Measurements from ENCODE around the gene CCNG2. TPM values are rescaled to one million over a fixed set of nuclear protein-coding genes. Genes with fewer than 3 reads are reported as not detected.

Gene CCNG2
- total RNA-seq, 1 experiment from 2014 or later = 34.1 TPM

DNA sequence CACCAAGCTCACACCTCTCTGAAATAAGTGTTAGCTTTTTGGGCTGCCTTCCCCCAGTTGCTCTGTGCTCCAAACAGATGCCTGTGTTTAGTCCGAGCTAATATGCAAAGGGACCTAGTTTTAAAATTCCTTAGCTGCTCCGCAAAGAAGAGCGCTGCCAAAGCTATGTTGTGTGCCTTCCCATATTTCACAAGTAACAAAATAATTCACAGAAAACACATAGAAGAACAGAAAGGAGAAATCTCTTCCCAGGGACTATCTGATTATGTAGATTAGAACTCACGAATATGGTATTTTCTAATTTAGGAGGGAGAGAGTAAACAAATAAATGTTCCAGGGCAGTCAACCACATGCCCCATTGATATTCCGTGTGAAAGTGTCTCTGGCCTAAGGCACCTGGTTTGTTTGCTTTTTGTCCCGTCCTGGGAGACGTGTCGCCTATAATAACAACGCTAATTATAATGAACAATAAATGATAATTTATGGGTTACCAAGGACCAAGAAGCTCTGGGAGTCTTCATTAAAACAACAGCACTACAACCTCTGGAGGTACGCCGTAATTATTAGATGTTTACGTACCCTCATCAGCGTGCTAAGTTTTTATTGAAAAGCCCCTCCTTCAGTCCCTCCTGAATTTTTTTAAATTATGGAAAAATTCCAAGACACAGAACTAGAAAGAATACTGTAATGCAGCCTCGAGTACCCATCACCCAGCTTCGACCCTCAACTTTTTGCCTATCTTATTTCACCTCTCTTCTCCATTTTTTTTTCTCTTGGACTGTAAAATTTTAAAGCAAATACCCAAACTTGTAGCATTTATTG lies 1.2 kb upstream of the CCNG2 start:
- TSS peak; percentile 92 for BruUV-seq (replicated peaks)
- TF ChIP-seq ZFX (IDR thresholded peaks at IDR 0.05) = no peak
- TF ChIP-seq POLR2AphosphoS5 (IDR thresholded peaks at IDR 0.05; ENCODE audit: low read depth, low read length) = no peak
- TF ChIP-seq, protein P1, sequence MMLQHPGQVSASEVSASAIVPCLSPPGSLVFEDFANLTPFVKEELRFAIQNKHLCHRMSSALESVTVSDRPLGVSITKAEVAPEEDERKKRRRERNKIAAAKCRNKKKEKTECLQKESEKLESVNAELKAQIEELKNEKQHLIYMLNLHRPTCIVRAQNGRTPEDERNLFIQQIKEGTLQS (IDR thresholded peaks at IDR 0.05) = no peak
- no peak for TF ChIP-seq EZH2 (IDR thresholded peaks at IDR 0.05)
- TF ChIP-seq POLR2A (IDR thresholded peaks at IDR 0.05; ENCODE audit: borderline replicate concordance, extremely low read depth, insufficient read depth, insufficient read length) = no peak
- TF ChIP-seq CBX3 (IDR thresholded peaks at IDR 0.05; ENCODE audit: low read depth) = no peak
- TF ChIP-seq SP1 (IDR thresholded peaks at IDR 0.05; ENCODE audit: low read depth) = no peak
- no peak for TF ChIP-seq ELF1 (IDR thresholded peaks at IDR 0.05; ENCODE audit: borderline replicate concordance, low read depth)
- TF ChIP-seq SIN3A (IDR thresholded peaks at IDR 0.05; ENCODE audit: low read depth) = no peak
- TF ChIP-seq CTCF (IDR thresholded peaks at IDR 0.05 in 2 of 3, conservative IDR thresholded peaks at IDR 0.05 in 1 of 3; ENCODE audit: borderline replicate concordance in 1 of 3, insufficient read depth in 1 of 3, low read depth in 2 of 3, low read length in 2 of 3) = no peak
- no peak for TF ChIP-seq SRF (IDR thresholded peaks at IDR 0.05; ENCODE audit: low read depth)
- TF ChIP-seq, protein P2, sequence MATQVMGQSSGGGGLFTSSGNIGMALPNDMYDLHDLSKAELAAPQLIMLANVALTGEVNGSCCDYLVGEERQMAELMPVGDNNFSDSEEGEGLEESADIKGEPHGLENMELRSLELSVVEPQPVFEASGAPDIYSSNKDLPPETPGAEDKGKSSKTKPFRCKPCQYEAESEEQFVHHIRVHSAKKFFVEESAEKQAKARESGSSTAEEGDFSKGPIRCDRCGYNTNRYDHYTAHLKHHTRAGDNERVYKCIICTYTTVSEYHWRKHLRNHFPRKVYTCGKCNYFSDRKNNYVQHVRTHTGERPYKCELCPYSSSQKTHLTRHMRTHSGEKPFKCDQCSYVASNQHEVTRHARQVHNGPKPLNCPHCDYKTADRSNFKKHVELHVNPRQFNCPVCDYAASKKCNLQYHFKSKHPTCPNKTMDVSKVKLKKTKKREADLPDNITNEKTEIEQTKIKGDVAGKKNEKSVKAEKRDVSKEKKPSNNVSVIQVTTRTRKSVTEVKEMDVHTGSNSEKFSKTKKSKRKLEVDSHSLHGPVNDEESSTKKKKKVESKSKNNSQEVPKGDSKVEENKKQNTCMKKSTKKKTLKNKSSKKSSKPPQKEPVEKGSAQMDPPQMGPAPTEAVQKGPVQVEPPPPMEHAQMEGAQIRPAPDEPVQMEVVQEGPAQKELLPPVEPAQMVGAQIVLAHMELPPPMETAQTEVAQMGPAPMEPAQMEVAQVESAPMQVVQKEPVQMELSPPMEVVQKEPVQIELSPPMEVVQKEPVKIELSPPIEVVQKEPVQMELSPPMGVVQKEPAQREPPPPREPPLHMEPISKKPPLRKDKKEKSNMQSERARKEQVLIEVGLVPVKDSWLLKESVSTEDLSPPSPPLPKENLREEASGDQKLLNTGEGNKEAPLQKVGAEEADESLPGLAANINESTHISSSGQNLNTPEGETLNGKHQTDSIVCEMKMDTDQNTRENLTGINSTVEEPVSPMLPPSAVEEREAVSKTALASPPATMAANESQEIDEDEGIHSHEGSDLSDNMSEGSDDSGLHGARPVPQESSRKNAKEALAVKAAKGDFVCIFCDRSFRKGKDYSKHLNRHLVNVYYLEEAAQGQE (IDR thresholded peaks at IDR 0.05; ENCODE audit: low read depth) = no peak
- TF ChIP-seq FOSL1 (IDR thresholded peaks at IDR 0.05; ENCODE audit: low read depth) = no peak
- TF ChIP-seq EZH2phosphoT487 (IDR thresholded peaks at IDR 0.05; ENCODE audit: borderline replicate concordance) = no peak
- no peak for TF ChIP-seq TCF7L2 (IDR thresholded peaks at IDR 0.05; ENCODE audit: borderline replicate concordance, extremely low read depth, insufficient read depth, insufficient read length)
- TF ChIP-seq, protein P3, sequence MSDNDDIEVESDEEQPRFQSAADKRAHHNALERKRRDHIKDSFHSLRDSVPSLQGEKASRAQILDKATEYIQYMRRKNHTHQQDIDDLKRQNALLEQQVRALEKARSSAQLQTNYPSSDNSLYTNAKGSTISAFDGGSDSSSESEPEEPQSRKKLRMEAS (IDR thresholded peaks at IDR 0.05) = no peak
- no peak for TF ChIP-seq JUND (IDR thresholded peaks at IDR 0.05)
- TF ChIP-seq YY1 (IDR thresholded peaks at IDR 0.05; ENCODE audit: extremely low read depth, insufficient replicate concordance, low read depth, low read length) = no peak
- no peak for TF ChIP-seq EGR1 (IDR thresholded peaks at IDR 0.05; ENCODE audit: low read depth)
- ATAC-seq (no peak), DNase-seq (ENCODE audit: low read depth, low spot score) (no peak)
- Histone ChIP-seq H3K4me1 (ENCODE audit: control insufficient read depth in 1 of 2, insufficient read depth in 2 of 2, low read length in 2 of 2) (peaks cover 11 to 16% of the 10 kb centered on the region in 2 experiments; a peak in 3 of 4 replicates), H2AFZ (ENCODE audit: low read depth, low read length, poor library complexity, severe bottlenecking) (peak overlapping the region; percentile 70), H3K36me3 (ENCODE audit: control insufficient read depth in 1 of 2, insufficient read depth in 2 of 2, low read length in 2 of 2) (peaks cover 0 to 10% of the 10 kb centered on the region in 2 experiments; a peak in 2 of 4 replicates), H3K27me3 (ENCODE audit: insufficient read depth, low read length) (no peaks in the 10 kb centered on the region), H3K79me2 (ENCODE audit: insufficient read depth, low read length) (no peaks in the 10 kb centered on the region), H4K20me1 (ENCODE audit: insufficient read depth) (no peaks in the 10 kb centered on the region), H3K9me2 (ENCODE audit: insufficient read depth) (no peaks in the 10 kb centered on the region), H3K9me3 (ENCODE audit: control insufficient read depth in 1 of 2, insufficient read depth in 1 of 2, low read depth in 1 of 2, low read length in 2 of 2) (no peaks in the 10 kb centered on the region), H3K9ac (ENCODE audit: low read length) (peak overlapping the region; percentile 56), H3K4me2 (ENCODE audit: low read length) (peak overlapping the region; percentile 84), H3K4me3 (replicated peaks in 1 of 2; ENCODE audit: low read depth in 1 of 2, low read length in 2 of 2) (peak overlapping the region; percentile 44 to 77), H3K27ac (ENCODE audit: low read depth, low read length) (no peak overlapping the region)
- intact Hi-C loops (cut with micrococcal nuclease) = loop anchor here (1.0 kb wide), 1 partner anchor 80 kb away; no protein-coding TSS in a partner anchor
- ChIA-PET POLR2A (interaction anchor here (0.6 to 1.6 kb wide), 2 partner anchors 10 to 179 kb away, joined by 3 read pairs; no protein-coding TSS in a partner anchor), RAD21 (ENCODE audit: low non-redundant PET in 1 of 2, low total read pairs in 2 of 2, uncharacterized antibody in 2 of 2, unreplicated experiment in 2 of 2) (no interaction called here), CTCF (interaction anchor here (0.7 to 1.1 kb wide), 2 partner anchors 48 to 104 kb away, joined by 3 to 4 read pairs; no protein-coding TSS in a partner anchor)
